ENCODE results near the gene KRTAP10-3. TPM values are rescaled to one million over a fixed set of nuclear protein-coding genes. Genes with fewer than 3 reads are reported as not detected.

KRTAP10-3 gene
- total and polyA plus RNA-seq, 2 of the 13 experiments (the other 11 are each of a cell fraction or from before 2014, with no cell fraction given), result not detected

DNA sequence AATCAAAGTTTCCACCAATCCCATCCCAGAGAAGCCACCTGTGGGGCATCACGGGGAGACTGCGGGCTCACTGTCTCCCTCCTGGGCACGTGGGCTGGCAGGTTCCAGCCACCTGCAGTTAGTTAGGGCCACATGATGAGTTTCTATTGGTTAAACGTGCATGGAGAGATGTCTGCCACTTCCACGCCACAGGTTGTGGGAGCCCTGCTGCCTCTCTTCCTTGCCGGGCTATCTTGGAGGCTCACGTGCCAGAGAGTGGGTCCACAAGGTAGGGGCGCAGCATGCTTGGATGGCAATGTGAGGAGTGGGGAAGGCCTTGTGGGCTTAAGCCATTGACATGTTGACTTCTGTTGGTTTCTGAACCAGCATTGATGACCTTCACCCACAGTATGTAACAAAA is 45.3 kb upstream of the KRTAP10-3 start:
- no peak for TF ChIP-seq SMARCE1 (IDR thresholded peaks at IDR 0.05; ENCODE audit: borderline replicate concordance)
- TF ChIP-seq ZBTB14 (CRISPR knock-in tag; IDR thresholded peaks at IDR 0.05), result no peak
- TF ChIP-seq, protein P1, sequence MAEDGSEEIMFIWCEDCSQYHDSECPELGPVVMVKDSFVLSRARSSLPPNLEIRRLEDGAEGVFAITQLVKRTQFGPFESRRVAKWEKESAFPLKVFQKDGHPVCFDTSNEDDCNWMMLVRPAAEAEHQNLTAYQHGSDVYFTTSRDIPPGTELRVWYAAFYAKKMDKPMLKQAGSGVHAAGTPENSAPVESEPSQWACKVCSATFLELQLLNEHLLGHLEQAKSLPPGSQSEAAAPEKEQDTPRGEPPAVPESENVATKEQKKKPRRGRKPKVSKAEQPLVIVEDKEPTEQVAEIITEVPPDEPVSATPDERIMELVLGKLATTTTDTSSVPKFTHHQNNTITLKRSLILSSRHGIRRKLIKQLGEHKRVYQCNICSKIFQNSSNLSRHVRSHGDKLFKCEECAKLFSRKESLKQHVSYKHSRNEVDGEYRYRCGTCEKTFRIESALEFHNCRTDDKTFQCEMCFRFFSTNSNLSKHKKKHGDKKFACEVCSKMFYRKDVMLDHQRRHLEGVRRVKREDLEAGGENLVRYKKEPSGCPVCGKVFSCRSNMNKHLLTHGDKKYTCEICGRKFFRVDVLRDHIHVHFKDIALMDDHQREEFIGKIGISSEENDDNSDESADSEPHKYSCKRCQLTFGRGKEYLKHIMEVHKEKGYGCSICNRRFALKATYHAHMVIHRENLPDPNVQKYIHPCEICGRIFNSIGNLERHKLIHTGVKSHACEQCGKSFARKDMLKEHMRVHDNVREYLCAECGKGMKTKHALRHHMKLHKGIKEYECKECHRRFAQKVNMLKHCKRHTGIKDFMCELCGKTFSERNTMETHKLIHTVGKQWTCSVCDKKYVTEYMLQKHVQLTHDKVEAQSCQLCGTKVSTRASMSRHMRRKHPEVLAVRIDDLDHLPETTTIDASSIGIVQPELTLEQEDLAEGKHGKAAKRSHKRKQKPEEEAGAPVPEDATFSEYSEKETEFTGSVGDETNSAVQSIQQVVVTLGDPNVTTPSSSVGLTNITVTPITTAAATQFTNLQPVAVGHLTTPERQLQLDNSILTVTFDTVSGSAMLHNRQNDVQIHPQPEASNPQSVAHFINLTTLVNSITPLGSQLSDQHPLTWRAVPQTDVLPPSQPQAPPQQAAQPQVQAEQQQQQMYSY (CRISPR knock-in tag; IDR thresholded peaks at IDR 0.05), result no peak
- no peak for TF ChIP-seq PCBP1 (IDR thresholded peaks at IDR 0.05; ENCODE audit: borderline replicate concordance, low read depth, low read length)
- no peak for TF ChIP-seq ISL2 (CRISPR knock-in tag; IDR thresholded peaks at IDR 0.05)
- no peak for TF ChIP-seq ZNF691 (CRISPR knock-in tag; IDR thresholded peaks at IDR 0.05; ENCODE audit: borderline replicate concordance, low read depth)
- no peak for TF ChIP-seq ZBTB4 (CRISPR knock-in tag; IDR thresholded peaks at IDR 0.05; ENCODE audit: borderline replicate concordance)
- no peak for TF ChIP-seq PRMT3 (CRISPR knock-in tag; IDR thresholded peaks at IDR 0.05; ENCODE audit: borderline replicate concordance, low read depth)
- no peak for TF ChIP-seq HES4 (CRISPR knock-in tag; IDR thresholded peaks at IDR 0.05; ENCODE audit: borderline replicate concordance)
- TF ChIP-seq ARNT (IDR thresholded peaks at IDR 0.05), result no peak
- no peak for TF ChIP-seq ZNF768 (CRISPR knock-in tag; IDR thresholded peaks at IDR 0.05)
- no peak for TF ChIP-seq SATB2 (CRISPR knock-in tag; IDR thresholded peaks at IDR 0.05)
- TF ChIP-seq, protein P2, sequence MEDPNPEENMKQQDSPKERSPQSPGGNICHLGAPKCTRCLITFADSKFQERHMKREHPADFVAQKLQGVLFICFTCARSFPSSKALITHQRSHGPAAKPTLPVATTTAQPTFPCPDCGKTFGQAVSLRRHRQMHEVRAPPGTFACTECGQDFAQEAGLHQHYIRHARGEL (CRISPR knock-in tag; IDR thresholded peaks at IDR 0.05), result no peak
- no peak for TF ChIP-seq ZNF564 (CRISPR knock-in tag; IDR thresholded peaks at IDR 0.05)
- no peak for TF ChIP-seq KAT8 (CRISPR knock-in tag; IDR thresholded peaks at IDR 0.05)
- TF ChIP-seq ZNF772 (CRISPR knock-in tag; IDR thresholded peaks at IDR 0.05), result no peak
- TF ChIP-seq ZBTB20 (CRISPR knock-in tag; IDR thresholded peaks at IDR 0.05; ENCODE audit: borderline replicate concordance, low read depth), result no peak
- POLR2A ChIA-PET, result no interaction called here
- CTCF ChIA-PET (ENCODE audit: low intra/inter-chr PET ratio, low total read pairs), result no interaction called here
- H3K9ac ChIP-seq (ENCODE audit: insufficient read depth, low read depth, low read length), result no peak overlapping the region
- FAIRE-seq (no peak), DNase-seq (ENCODE audit: low spot score) (no peak), ATAC-seq (no peak)
- H3K4me1 ChIP-seq (ENCODE audit: insufficient read depth, low read length), result no peaks in the 10 kb centered on the region
- no peaks in the 10 kb centered on the region for H3K79me2 ChIP-seq (ENCODE audit: insufficient read depth, low read length)
- in situ Hi-C loops (cut with HindIII; ENCODE audit: extremely low pct_ligation_motif_present, low pct_unique_long_range_greater_than_20kb), result no loop called here
- WGBS (ENCODE audit: low lambda C conversion rate), result 48% methylated on average over 8 of the region's 8 CpGs
- H3K4me2 ChIP-seq (ENCODE audit: low read depth, low read length), result no peak overlapping the region
- no peaks in the 10 kb centered on the region for H3K9me3 ChIP-seq (ENCODE audit: low read length)
- H3K27me3 ChIP-seq (ENCODE audit: control insufficient read depth in 1 of 2, insufficient read depth in 2 of 2, low read length in 2 of 2), result peaks cover 0 to 1% of the 10 kb centered on the region in 2 experiments; a peak in 1 of 5 replicates
- no peak overlapping the region for H2AFZ ChIP-seq (ENCODE audit: low read length)
- H4K20me1 ChIP-seq (ENCODE audit: insufficient read depth, low read length), result no peaks in the 10 kb centered on the region
- H3K27ac ChIP-seq (ENCODE audit: extremely low read length, insufficient read depth, low read length), result no peak overlapping the region
- no peaks in the 10 kb centered on the region for H3K36me3 ChIP-seq (replicated peaks in 1 of 2; ENCODE audit: control insufficient read depth in 1 of 2, insufficient read depth in 2 of 2, low read length in 2 of 2)
- no TSS peak for BruUV-seq (replicated peaks)
- no peak overlapping the region for H3K4me3 ChIP-seq (replicated peaks in 1 of 3; ENCODE audit: insufficient read depth in 1 of 3, low read depth in 2 of 3, low read length in 3 of 3)
- intact Hi-C loops (cut with micrococcal nuclease; ENCODE audit: unreplicated experiment), result no loop called here
